RWPE1 (cell line): ENCODE results near the gene SLC9A2.

ENCODE experiments used
- CTCF ChIA-PET: fragments of 350-600 bp; sonication (Branson Sonifier 250); formaldehyde crosslinking; extraction: SDS; loops from one replicate; lab custom pipeline; 2021; lab: Yijun Ruan, JAX
- POLR2A ChIA-PET: fragments of 400-600 bp; formaldehyde crosslinking; extraction: SDS; loops from one replicate; lab custom pipeline; 2020; ENCODE audit warnings: antibody characterized with exemption; ENCODE audit not compliant: low non-redundant PET; lab: Yijun Ruan, JAX
- DNase-seq: peaks from one replicate; pipeline ENCODE4 v3.0.0; 2012; ENCODE audit warnings: low spot score
- H3K27ac ChIP-seq: fragments of 450-650 bp; 2 replicates; pipeline ENCODE4 v1.5.1; 2017
- CTCF ChIP-seq: fragments of 450-650 bp; conservative IDR thresholded peaks from 2 replicates; pipeline ENCODE4 v1.5.1; 2017; ENCODE audit warnings: low read depth, mild to moderate bottlenecking

Gene SLC9A2

GRCh38 chr2:102758439-102758838, 139.1 kb downstream of the SLC9A2 start:
- ChIA-PET CTCF (no interaction called here), POLR2A (no interaction called here)
- TF ChIP-seq CTCF: no peak

More at GRCh38 chr2:102758439-102758838, 139.1 kb downstream of the SLC9A2 start:
- no peak for DNase-seq
- H3K27ac ChIP-seq: no peak overlapping the region
